IPS DF 6.9 (cell line): Measurements from ENCODE around the gene FMO3.

Experiments used
- DNase-seq: peaks from one replicate; pipeline ENCODE4 v3.0.0-alpha.2; 2013; ENCODE audit warnings: low read depth, low spot score
- H3K27ac ChIP-seq: one replicate; pipeline ENCODE4 v1.5.1; 2013; ENCODE audit warnings: low read length, control low read depth
- H3K27me3 ChIP-seq: 2 replicates; pipeline ENCODE4 v1.6.1; 2013; ENCODE audit warnings: mild to moderate bottlenecking, low read length; ENCODE audit not compliant: control insufficient read depth, insufficient read depth
- H3K36me3 ChIP-seq: 2 replicates; pipeline ENCODE4 v1.6.1; 2013; ENCODE audit warnings: low read length; ENCODE audit not compliant: control insufficient read depth, insufficient read depth
- H3K4me1 ChIP-seq: 2 replicates; pipeline ENCODE4 v1.6.1; 2013; ENCODE audit warnings: low read length; ENCODE audit not compliant: control insufficient read depth, insufficient read depth
- H3K4me3 ChIP-seq: 2 replicates; pipeline ENCODE4 v1.5.1; 2013; ENCODE audit warnings: mild to moderate bottlenecking, low read length
- H3K9me3 ChIP-seq: 2 replicates; pipeline ENCODE4 v1.6.1; 2013; ENCODE audit warnings: low read length, inconsistent platforms; ENCODE audit not compliant: control insufficient read depth, insufficient read depth
- WGBS: extraction: QIAGEN DNeasy Blood & Tissue Kit; methylation state at CpG from one replicate; pipeline ENCODE4 v1.1.7; 2013; ENCODE audit warnings: mixed read lengths, missing lambda C conversion rate; ENCODE audit not compliant: insufficient read length, insufficient coverage; 5-methylcytosine and 5-hydroxymethylcytosine counted together

FMO3 gene

DNA sequence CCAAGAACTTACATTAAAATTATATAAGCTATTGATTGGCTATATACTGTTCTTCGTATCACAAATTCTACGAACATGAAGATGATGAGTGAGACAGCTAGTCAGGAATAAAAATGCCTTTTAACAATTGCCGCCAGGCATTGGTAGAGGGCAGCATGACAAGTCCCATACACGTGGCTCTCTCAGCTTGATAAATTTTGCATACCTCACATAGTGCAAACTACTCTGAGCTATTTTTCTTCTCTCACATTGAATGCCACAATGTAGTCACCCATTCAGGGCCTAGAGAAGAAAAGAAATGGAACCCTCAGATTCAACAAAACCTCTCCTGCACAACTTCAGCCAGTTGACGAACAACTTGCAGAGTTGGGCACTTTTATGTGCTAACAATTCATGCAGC lies 67.4 kb downstream of the FMO3 start:
- Histone ChIP-seq H3K4me3 (no peak overlapping the region), H3K4me1 (peaks cover 3% of the 10 kb centered on the region), H3K27me3 (no peaks in the 10 kb centered on the region), H3K9me3 (no peaks in the 10 kb centered on the region), H3K36me3 (no peaks in the 10 kb centered on the region), H3K27ac (no peak overlapping the region)
- no peak for DNase-seq
- WGBS: no CpG with 5 or more reads among the region's 5 CpGs

DNA sequence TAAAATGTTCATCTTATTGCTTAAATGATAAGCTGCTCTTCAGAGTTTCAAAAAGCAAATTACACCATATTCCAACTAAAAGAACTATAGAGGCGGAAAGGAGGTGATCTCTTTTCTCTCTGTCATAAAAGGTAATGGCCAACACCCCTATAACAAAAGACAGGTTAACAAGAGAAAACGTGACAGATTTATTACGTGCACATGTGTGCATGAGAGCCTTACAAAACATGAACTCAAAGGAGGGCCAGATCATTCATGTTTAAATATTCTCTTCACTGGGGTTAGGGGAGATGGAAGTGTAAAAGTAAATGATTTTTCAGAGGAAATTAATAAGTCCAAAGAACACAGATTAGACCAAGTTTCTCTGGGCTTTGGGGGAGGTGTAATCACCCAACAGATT lies 67.8 kb downstream of the FMO3 start:
- Histone ChIP-seq H3K27ac (no peak overlapping the region), H3K36me3 (no peaks in the 10 kb centered on the region), H3K4me1 (peaks cover 3% of the 10 kb centered on the region), H3K9me3 (no peaks in the 10 kb centered on the region), H3K27me3 (no peaks in the 10 kb centered on the region), H3K4me3 (no peak overlapping the region)
- no peak for DNase-seq
- WGBS: no CpG with 5 or more reads among the region's 3 CpGs

DNA sequence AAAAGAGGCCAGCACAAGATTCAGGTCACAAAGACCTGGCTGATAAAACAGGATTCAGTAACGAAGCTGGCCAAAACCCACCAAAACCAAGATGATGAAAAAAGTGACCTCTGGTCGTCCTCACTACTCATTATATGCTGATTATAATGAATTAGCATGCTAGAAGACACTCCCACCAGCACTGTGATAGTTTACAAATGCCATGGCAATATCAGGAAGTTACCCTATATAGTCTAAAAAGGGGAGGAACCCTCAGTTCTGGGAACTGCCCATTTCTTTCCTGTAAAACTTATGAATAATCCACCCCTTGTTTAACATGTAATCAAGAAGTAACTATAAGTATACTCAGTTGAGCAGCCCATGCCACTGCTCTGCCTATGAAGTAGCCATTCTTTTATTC lies 68.4 kb downstream of the FMO3 start:
- H3K27me3 ChIP-seq: no peaks in the 10 kb centered on the region
- no peak overlapping the region for H3K27ac ChIP-seq
- no peak overlapping the region for H3K4me3 ChIP-seq
- no peaks in the 10 kb centered on the region for H3K9me3 ChIP-seq
- H3K36me3 ChIP-seq: no peaks in the 10 kb centered on the region
- H3K4me1 ChIP-seq: peaks cover 3% of the 10 kb centered on the region
- WGBS: no CpG with 5 or more reads among the region's 2 CpGs
- DNase-seq: no peak

DNA sequence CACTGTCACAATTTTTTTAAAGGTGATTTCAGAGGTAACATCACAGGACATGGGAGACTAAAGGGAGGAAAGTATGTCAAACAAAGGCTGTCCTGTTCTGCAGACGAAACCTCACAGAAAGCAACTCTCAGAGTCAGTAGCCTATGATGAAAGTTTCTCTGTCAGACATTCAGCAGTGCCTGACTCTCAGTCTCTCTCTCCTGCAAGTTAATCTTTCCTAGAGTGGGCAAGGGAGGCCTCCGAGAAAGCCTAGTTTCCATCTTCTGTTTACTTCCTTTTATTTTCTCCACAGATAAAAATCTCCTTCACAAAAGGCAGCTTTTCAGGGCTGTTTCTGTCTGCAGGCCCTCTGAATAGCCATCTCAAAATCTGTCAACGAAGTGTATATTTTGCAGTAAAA lies 69.5 kb downstream of the FMO3 start:
- H3K4me3 ChIP-seq: no peak overlapping the region
- WGBS: no CpG with 5 or more reads among the region's 3 CpGs
- no peaks in the 10 kb centered on the region for H3K36me3 ChIP-seq
- H3K27me3 ChIP-seq: no peaks in the 10 kb centered on the region
- no peak for DNase-seq
- H3K27ac ChIP-seq: no peak overlapping the region
- peaks cover 3% of the 10 kb centered on the region for H3K4me1 ChIP-seq
- no peaks in the 10 kb centered on the region for H3K9me3 ChIP-seq

DNA sequence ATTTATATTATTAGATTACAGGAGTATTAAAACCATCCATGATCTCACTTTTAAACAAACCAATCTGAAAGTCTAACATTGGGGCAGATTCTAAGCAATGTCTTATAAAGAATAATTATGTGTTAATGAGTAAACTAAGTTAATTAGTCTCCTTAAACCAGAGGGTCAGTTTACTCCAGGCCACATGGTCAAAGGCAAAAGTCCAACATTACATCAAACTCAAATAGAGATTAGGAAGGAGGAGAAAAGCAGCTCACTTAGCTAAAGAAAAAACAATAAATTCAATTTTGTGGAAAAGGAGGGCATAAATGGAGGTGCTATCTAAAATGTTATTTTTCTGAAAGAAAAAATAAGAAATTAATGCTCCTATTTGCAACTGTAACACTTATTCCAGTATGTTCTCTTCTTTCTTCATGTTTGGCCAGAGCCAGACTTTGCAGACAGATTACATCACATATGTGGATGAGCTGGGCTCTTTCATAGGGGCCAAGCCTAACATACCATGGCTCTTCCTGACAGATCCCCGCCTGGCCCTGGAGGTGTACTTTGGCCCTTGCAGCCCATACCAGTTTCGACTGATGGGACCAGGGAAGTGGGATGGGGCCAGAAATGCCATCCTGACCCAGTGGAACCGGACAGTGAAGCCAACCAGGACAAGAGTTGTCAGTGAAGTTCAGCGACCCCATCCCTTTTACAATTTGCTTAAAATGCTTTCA lies 70.1 kb downstream of the FMO3 start:
- no peak overlapping the region for H3K4me3 ChIP-seq
- no peak overlapping the region for H3K27ac ChIP-seq
- no peak for DNase-seq
- no peaks in the 10 kb centered on the region for H3K36me3 ChIP-seq
- no peaks in the 10 kb centered on the region for H3K9me3 ChIP-seq
- no peaks in the 10 kb centered on the region for H3K27me3 ChIP-seq
- peaks cover 3% of the 10 kb centered on the region for H3K4me1 ChIP-seq
- WGBS: no CpG with 5 or more reads among the region's 4 CpGs

DNA sequence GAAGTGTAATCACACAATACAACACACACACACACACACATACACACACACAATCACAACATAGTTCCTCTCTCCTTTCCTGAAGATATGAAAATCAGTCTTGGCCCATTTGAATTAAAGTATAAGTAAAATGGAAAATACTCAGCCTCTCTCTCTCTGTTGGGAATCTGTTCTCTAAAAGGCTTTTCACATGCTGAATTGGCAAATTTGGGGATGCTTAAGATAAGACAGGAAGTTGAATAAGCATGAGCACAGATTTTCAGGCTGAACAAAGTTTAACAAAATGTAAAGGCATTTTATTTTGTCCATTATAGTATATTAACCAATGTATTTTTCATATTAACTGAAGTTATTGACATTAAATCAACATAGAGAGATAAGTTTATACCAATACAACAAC lies 70.7 kb downstream of the FMO3 start:
- Histone ChIP-seq H3K4me3 (no peak overlapping the region), H3K27ac (no peak overlapping the region)

DNA sequence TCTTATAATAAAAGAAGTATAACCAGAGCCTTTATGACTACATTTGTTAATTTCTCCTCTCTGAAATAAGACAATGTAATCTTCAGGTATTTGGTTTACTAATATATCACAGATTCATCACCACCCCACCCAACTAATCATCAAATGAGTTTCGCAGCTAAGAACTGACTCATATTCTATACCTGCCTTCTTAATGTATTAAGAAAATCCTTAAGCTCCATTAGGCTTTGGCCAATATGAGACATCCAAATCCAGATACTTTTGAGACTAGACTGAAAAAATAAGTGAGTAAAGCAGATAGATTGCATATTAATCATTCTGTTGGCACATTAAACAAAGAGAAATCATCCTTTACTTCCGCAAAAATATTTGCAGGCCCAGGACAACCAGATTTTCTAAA lies 75.7 kb downstream of the FMO3 start:
- Histone ChIP-seq H3K36me3 (no peaks in the 10 kb centered on the region), H3K4me3 (no peak overlapping the region), H3K9me3 (no peaks in the 10 kb centered on the region), H3K27me3 (no peaks in the 10 kb centered on the region), H3K27ac (no peak overlapping the region), H3K4me1 (no peaks in the 10 kb centered on the region)
- WGBS: no CpG with 5 or more reads among the region's 2 CpGs
- DNase-seq: no peak

More for the DNA sequence above, 70.7 kb downstream of the FMO3 start:
- Histone ChIP-seq H3K4me1 (peaks cover 3% of the 10 kb centered on the region), H3K27me3 (no peaks in the 10 kb centered on the region), H3K36me3 (no peaks in the 10 kb centered on the region), H3K9me3 (no peaks in the 10 kb centered on the region)
- no peak for DNase-seq
